MM.1S (cell line): ENCODE data around the gene PDE10A.

Experiments used
- DNase-seq: peaks from one replicate; pipeline ENCODE4 v3.0.0-alpha.2; 2015
- H2AFZ ChIP-seq: fragments of 300-600 bp; sonication (generic); 2 replicates; pipeline ENCODE4 v1.6.0; 2016; ENCODE audit warnings: antibody characterized with exemption, low read length
- H3F3A ChIP-seq: fragments of 300-600 bp; sonication (generic); 2 replicates; pipeline ENCODE4 v1.6.1; 2016; ENCODE audit warnings: mild to moderate bottlenecking, antibody characterized with exemption, low read length, moderate library complexity, mixed read lengths; ENCODE audit not compliant: insufficient read depth
- H3K27ac ChIP-seq: fragments of 300-600 bp; sonication (generic); 2 replicates; pipeline ENCODE4 v1.5.1; 2016; ENCODE audit warnings: mild to moderate bottlenecking, low read length
- H3K27me3 ChIP-seq: fragments of 300-600 bp; sonication (generic); replicated peaks from 2 replicates; pipeline ENCODE4 v1.6.0; 2016; ENCODE audit warnings: low read length; ENCODE audit not compliant: insufficient read depth
- H3K36me3 ChIP-seq: fragments of 300-600 bp; sonication (generic); replicated peaks from 2 replicates; pipeline ENCODE4 v1.6.1; 2016; ENCODE audit warnings: mild to moderate bottlenecking, low read length, mixed read lengths; ENCODE audit not compliant: insufficient read depth
- H3K4me1 ChIP-seq: fragments of 300-600 bp; sonication (generic); 2 replicates; pipeline ENCODE4 v1.6.1; 2016; ENCODE audit warnings: low read length, mixed read lengths
- H3K4me2 ChIP-seq: fragments of 300-600 bp; sonication (generic); 2 replicates; pipeline ENCODE4 v1.6.0; 2016; ENCODE audit warnings: low read depth, low read length
- H3K4me3 ChIP-seq: fragments of 300-600 bp; sonication (generic); 2 replicates; pipeline ENCODE4 v1.5.1; 2016; ENCODE audit warnings: low read length, mixed read lengths
- H3K79me2 ChIP-seq: fragments of 300-600 bp; sonication (generic); 2 replicates; pipeline ENCODE4 v1.6.1; 2016; ENCODE audit warnings: mixed run types, low read length, mixed read lengths
- H3K9ac ChIP-seq: fragments of 300-600 bp; sonication (generic); 2 replicates; pipeline ENCODE4 v1.6.1; 2016; ENCODE audit warnings: low read length, mixed read lengths
- H3K9me2 ChIP-seq: fragments of 300-600 bp; sonication (generic); replicated peaks from 2 replicates; pipeline ENCODE4 v1.6.1; 2016; ENCODE audit warnings: mild to moderate bottlenecking, low read length, mixed read lengths; ENCODE audit not compliant: insufficient read depth
- H3K9me3 ChIP-seq: fragments of 300-600 bp; sonication (generic); replicated peaks from 2 replicates; pipeline ENCODE4 v1.6.1; 2016; ENCODE audit warnings: mild to moderate bottlenecking, low read length, mixed read lengths; ENCODE audit not compliant: insufficient read depth
- H4K20me1 ChIP-seq: fragments of 300-600 bp; sonication (generic); 2 replicates; pipeline ENCODE4 v1.6.1; 2016; ENCODE audit warnings: mild to moderate bottlenecking, low read length, moderate library complexity, mixed read lengths; ENCODE audit not compliant: insufficient read depth
- CTCF ChIP-seq: fragments of 300-600 bp; sonication (generic); IDR thresholded peaks from 2 replicates; pipeline ENCODE4 v1.5.1; 2016; ENCODE audit warnings: antibody characterized with exemption, low read length, mixed read lengths
- EZH2 ChIP-seq: fragments of 300-600 bp; sonication (generic); optimal IDR thresholded peaks from 2 replicates; pipeline ENCODE3; 2017; ENCODE audit warnings: low read depth, mild to moderate bottlenecking, antibody characterized with exemption, low read length, mixed read lengths
- EZH2phosphoT487 ChIP-seq: fragments of 300-600 bp; sonication (generic); IDR thresholded peaks from 2 replicates; pipeline ENCODE4 v1.6.1; 2018; ENCODE audit warnings: antibody characterized with exemption, low read length

Gene PDE10A

GRCh38 chr6:165662749-165663376 is at the start of gene PDE10A:
Gene PDE10A (minus strand): TSS chr6:165663241. CDS start chr6:165662811, 430 bp downstream.
- no peak for TF ChIP-seq CTCF
- no peak for TF ChIP-seq EZH2phosphoT487
- TF ChIP-seq EZH2 = no peak
- DNase-seq = no peak

DNA sequence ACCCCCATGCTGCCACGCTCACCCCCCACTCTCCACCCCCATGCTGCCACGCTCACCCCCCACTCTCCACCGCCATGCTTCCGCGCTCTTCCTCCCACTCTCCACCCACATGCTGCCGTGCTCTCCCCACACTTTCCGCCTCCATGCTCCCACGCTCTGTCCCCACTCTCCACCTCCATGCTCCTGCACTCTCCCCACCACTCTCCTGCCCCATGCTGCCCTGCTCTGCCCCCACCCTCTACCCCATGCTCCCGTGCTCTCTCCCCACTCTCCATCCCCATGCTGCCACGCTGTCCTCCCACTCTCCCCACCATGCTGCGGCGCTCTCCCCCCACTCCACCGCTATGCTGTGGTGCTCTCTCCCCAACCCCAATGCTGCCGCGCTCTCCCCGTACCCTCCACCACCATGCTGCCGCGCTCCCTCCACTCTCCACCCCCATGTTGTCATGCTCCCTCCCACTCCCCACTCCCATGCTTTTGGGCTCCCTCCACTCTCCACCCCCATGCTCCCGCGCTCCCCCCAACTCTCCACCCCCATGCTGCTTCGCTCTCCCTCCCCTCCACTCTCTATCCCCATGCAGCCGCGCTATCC is 46.0 kb upstream of the PDE10A start:
- H3K9ac ChIP-seq = no peak overlapping the region

More at GRCh38 chr6:165662749-165663376, at the start of gene PDE10A:
- Histone ChIP-seq H3K27ac (no peak within 1 kb of the TSS), H3K36me3 (no peaks in the 10 kb centered on the region), H3K4me3 (no peak within 1 kb of the TSS), H3K9ac (no peak within 1 kb of the TSS), H2AFZ (no peak within 1 kb of the TSS), H3K9me2 (no peaks in the 10 kb centered on the region), H4K20me1 (no peaks in the 10 kb centered on the region), H3K79me2 (no peaks in the 10 kb centered on the region), H3K27me3 (no peaks in the 10 kb centered on the region), H3K4me1 (no peaks in the 10 kb centered on the region), H3F3A (no peaks in the 10 kb centered on the region), H3K9me3 (no peaks in the 10 kb centered on the region), H3K4me2 (no peak within 1 kb of the TSS)

DNA sequence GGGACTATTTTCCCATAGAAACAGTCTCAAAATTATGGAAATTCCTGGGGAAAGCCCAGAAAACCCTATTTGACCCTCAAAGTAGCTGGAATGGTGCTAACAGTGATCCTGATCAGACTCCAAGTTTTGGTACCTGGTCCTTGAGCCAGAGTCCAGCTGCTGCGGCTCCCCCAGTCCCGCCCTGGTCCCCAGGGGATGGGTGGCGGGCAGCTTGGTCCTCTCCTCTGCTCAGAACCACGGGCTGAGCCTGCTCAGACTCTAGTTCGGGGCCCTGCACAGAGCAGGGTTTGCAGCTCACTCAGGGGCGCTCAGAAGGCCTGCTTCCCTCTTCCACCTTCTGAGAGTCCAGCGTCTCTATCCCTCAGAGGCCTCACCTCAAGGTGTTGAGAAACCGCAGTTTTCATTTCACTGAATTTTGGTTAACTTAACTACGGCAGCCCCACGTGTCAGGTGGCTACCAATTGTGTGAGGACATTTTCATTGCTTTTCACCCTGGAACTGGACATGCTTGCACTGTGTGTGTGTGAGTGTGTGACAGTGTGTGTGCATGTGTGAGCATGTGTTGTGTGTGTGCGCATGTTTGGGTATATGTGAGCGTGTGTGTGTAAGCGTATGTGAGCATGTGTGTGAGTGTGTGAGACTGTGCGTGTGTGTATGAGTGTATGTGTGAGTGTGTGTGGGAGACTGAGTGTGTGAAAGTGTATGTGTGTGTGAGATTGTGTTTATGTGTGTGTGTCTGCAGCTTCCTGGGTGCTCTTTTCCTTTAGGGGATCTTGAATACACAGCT is 44.2 kb upstream of the PDE10A start:
- no peak overlapping the region for H3K4me3 ChIP-seq
- H3K36me3 ChIP-seq = no peaks in the 10 kb centered on the region
- H3K9me2 ChIP-seq = no peaks in the 10 kb centered on the region
- H3K9me3 ChIP-seq = no peaks in the 10 kb centered on the region
- no peak overlapping the region for H3K27ac ChIP-seq
- no peak overlapping the region for H2AFZ ChIP-seq
- no peaks in the 10 kb centered on the region for H3K79me2 ChIP-seq
- no peaks in the 10 kb centered on the region for H3K27me3 ChIP-seq
- H3F3A ChIP-seq = no peaks in the 10 kb centered on the region
- no peaks in the 10 kb centered on the region for H4K20me1 ChIP-seq
- no peak overlapping the region for H3K9ac ChIP-seq
- no peak overlapping the region for H3K4me2 ChIP-seq
- no peak for TF ChIP-seq EZH2phosphoT487
- TF ChIP-seq CTCF = no peak
- TF ChIP-seq EZH2 = no peak
- H3K4me1 ChIP-seq = no peaks in the 10 kb centered on the region
- no peak for DNase-seq

More for the DNA sequence above, 46.0 kb upstream of the PDE10A start:
- Histone ChIP-seq H3K9me3 (no peaks in the 10 kb centered on the region), H3K79me2 (no peaks in the 10 kb centered on the region), H3K4me1 (no peaks in the 10 kb centered on the region), H3K27me3 (no peaks in the 10 kb centered on the region), H4K20me1 (no peaks in the 10 kb centered on the region), H3F3A (no peaks in the 10 kb centered on the region), H2AFZ (no peak overlapping the region), H3K9me2 (no peaks in the 10 kb centered on the region), H3K27ac (no peak overlapping the region), H3K4me2 (no peak overlapping the region), H3K36me3 (no peaks in the 10 kb centered on the region), H3K4me3 (no peak overlapping the region)
- TF ChIP-seq EZH2phosphoT487 = no peak
- no peak for TF ChIP-seq EZH2
- no peak for TF ChIP-seq CTCF
- DNase-seq = no peak
